ENCODE results near the gene TTLL11.

DNA sequence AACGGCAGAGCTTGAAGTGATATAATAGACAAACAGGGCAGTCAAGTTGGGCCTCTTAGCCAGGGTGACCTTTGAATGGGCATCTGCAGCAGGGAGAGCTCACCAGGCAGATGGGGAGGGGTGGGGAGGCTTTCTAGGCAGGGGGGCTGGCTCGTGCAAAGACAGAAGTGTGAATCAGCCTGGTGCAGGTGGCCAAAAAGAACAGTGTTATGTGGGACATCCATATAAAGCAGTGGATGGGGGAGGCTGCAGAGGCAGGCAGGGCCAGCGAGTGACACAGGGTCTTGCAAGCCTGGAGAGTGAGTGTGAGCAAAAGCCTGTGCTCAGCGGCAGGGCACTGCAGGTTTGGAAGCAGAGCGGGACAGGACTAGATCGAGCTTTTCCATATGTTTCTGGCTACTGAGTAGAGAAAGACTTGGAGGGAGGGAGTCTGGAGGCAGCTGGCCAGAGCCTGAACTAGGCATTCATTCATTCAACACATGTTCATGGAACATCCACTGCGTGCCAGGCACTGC, 14.2 kb upstream of the TTLL11 start:
- TF ChIP-seq, protein P1, sequence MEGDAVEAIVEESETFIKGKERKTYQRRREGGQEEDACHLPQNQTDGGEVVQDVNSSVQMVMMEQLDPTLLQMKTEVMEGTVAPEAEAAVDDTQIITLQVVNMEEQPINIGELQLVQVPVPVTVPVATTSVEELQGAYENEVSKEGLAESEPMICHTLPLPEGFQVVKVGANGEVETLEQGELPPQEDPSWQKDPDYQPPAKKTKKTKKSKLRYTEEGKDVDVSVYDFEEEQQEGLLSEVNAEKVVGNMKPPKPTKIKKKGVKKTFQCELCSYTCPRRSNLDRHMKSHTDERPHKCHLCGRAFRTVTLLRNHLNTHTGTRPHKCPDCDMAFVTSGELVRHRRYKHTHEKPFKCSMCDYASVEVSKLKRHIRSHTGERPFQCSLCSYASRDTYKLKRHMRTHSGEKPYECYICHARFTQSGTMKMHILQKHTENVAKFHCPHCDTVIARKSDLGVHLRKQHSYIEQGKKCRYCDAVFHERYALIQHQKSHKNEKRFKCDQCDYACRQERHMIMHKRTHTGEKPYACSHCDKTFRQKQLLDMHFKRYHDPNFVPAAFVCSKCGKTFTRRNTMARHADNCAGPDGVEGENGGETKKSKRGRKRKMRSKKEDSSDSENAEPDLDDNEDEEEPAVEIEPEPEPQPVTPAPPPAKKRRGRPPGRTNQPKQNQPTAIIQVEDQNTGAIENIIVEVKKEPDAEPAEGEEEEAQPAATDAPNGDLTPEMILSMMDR (IDR thresholded peaks at IDR 0.05): no peak
- TF ChIP-seq POLR2A (IDR thresholded peaks at IDR 0.05): no peak

Measured in tibial nerve (tissue), 3 donors.